NT2/D1 (cell line): ENCODE measurements around the gene MBOAT2.
"Not testable (repeated sequence)": the region's sequence is repeated elsewhere in the genome, so short reads cannot be mapped to it uniquely, and the experiment has no call there.

Experiments
- SUZ12 ChIP-seq: IDR thresholded peaks from 2 replicates; pipeline ENCODE4 v1.6.1; 2011; ENCODE audit not compliant: insufficient read length, insufficient read depth; ENCODE audit errors: extremely low read depth
- YY1 ChIP-seq: IDR thresholded peaks from 2 replicates; pipeline ENCODE4 v1.6.1; 2011; ENCODE audit not compliant: insufficient read length, insufficient read depth

GRCh38 chr2:8930185-8930584, 73.3 kb downstream of the MBOAT2 start:
- TF ChIP-seq YY1, SUZ12: not testable (repeated sequence)
